GM12872 (cell line): Measurements from ENCODE around the gene CRTC2.

Experiments used
- CTCF ChIP-seq: IDR thresholded peaks from 3 replicates; pipeline ENCODE4 v1.5.1; 2011; ENCODE audit warnings: low read depth, mild to moderate bottlenecking, low read length, moderate library complexity; ENCODE audit not compliant: insufficient read depth

The CRTC2 gene

GRCh38 chr1:153951183-153951582, 7.2 kb downstream of the CRTC2 start:
- TF ChIP-seq CTCF = no peak

DNA sequence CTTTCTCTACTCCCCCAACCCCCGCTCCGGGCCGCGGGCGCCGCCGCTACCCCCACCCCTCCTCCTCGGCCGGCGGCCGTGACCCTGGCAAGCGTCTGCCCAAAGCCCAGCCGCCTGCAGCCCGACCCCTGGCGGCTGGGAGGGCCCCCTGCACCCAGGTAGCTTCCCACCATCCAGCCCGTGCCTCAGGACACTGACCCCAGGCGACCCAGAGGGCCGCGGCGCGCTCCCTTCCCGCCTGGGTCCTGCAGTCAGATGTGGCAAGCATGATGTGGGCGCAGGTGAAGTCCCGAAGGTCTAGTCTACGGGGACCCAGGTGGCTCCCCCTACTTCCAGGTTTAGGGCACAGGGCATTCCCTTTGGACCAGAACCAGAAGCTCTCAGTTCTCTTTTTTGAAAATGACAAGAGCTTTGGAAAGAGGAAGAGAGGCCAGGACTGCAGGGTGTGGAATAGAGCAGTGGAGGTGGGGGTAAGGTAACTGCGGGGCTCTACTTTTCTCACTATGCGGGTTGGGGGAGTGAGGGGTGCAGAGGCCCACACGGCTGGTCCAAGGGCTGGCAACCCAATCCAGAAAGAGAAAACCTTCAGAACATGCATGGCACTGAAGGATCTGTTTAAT, 11.7 kb downstream of the CRTC2 start, which contains the start of gene DENND4B:
TSS of gene DENND4B (minus strand) at position 97 of the 620 bp plus-strand sequence. CDS start 2,344 bp downstream, outside the sequence.
- TF ChIP-seq CTCF = peak; percentile 90

- TF ChIP-seq CTCF = no peak
Measured at GRCh38 chr1:153945795-153946621, 12.4 kb downstream of the CRTC2 start.

- TF ChIP-seq CTCF = no peak
Measured at GRCh38 chr1:153945131-153945794, 13.1 kb downstream of the CRTC2 start.

- TF ChIP-seq CTCF = no peak
Measured at GRCh38 chr1:153944827-153945117, 13.6 kb downstream of the CRTC2 start.

DNA sequence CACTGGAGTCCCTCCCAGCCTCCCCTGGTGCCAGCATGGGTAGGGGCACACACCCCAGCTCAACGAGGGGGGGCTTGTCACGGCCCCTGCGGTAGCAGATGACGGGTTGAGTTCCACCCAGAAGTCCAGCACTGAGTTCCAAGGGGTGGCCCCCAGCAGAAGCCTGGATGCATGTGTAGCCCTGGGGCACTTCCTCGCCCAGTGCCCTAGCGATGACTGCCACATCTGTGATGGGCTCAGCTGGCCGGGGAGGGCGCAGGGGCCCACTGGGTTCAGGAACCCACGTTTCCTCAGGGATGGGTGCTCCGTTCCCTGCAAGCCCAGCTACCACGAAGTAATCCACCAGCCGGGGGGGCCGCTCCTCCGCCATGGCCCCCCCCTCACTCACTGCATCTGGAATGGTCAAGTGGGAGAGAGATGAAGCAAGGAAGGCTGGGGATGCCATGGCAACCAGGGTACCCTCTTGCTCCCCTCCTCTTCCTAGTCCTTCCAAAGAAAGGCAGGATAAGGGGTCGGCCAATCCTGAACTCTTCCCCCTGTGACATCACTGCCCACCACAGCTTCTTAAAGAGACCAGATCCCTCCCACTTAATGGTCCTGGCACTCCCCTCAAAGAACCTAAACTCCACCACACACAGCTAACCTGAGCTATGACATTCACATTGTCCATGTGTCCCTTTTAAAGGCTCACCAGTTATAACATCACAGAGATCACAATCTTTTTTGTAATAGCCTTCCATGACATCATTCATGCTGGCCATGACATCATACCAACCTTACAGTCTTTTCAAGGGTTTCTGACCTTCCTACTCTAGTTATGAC, 14.2 kb downstream of the CRTC2 start:
- no peak for TF ChIP-seq CTCF
